HepG2 (cell line): ENCODE measurements around the gene PKM. TPM values are rescaled to one million over a fixed set of nuclear protein-coding genes. Genes with fewer than 3 reads are reported as not detected.

Experiments
- ARNTL ChIP-seq: sonication (generic); formaldehyde crosslinking; IDR thresholded peaks from 2 replicates; pipeline ENCODE4 v1.4.0; 2020; ENCODE audit warnings: mild to moderate bottlenecking, missing genetic modification reagents
- CENPT ChIP-seq: sonication (generic); formaldehyde crosslinking; IDR thresholded peaks from 2 replicates; pipeline ENCODE4 v1.8.0; 2022; ENCODE audit warnings: low read depth, mild to moderate bottlenecking, moderate library complexity, missing genetic modification reagents
- CHD4 ChIP-seq: fragments of 200-600 bp; sonication (generic); IDR thresholded peaks from 2 replicates; pipeline ENCODE4 v1.7.0; 2017; ENCODE audit warnings: mild to moderate bottlenecking, low read length, borderline replicate concordance
- CTCF ChIP-seq: sonication (generic); formaldehyde crosslinking; IDR thresholded peaks from 2 replicates; pipeline ENCODE4 v1.5.0; 2020; ENCODE audit warnings: mild to moderate bottlenecking, missing genetic modification reagents, moderate library complexity
- KDM5B ChIP-seq: sonication (generic); formaldehyde crosslinking; IDR thresholded peaks from 2 replicates; pipeline ENCODE4 v1.4.0; 2020; ENCODE audit warnings: missing genetic modification reagents, mild to moderate bottlenecking, borderline replicate concordance
- NCOA5 ChIP-seq: sonication (generic); formaldehyde crosslinking; IDR thresholded peaks from 2 replicates; pipeline ENCODE4 v1.4.0; 2020; ENCODE audit warnings: missing genetic modification reagents
- PPARG ChIP-seq: conservative IDR thresholded peaks from 2 replicates; pipeline ENCODE4 v1.6.1; 2016; ENCODE audit warnings: missing biosample characterization, missing genetic modification reagents
- RBM22 ChIP-seq: fragments of 200-400 bp; formaldehyde crosslinking; optimal IDR thresholded peaks from 2 replicates; pipeline ENCODE3; 2017; ENCODE audit warnings: mild to moderate bottlenecking, low read length, moderate library complexity
- RFX3 ChIP-seq: IDR thresholded peaks from 2 replicates; pipeline ENCODE4 v1.6.1; 2016; ENCODE audit warnings: missing biosample characterization, missing genetic modification reagents
- RNF219 ChIP-seq: sonication (generic); formaldehyde crosslinking; IDR thresholded peaks from 2 replicates; pipeline ENCODE4 v1.5.0; 2020; ENCODE audit warnings: mild to moderate bottlenecking, missing genetic modification reagents
- ZMYM3 ChIP-seq: sonication (generic); formaldehyde crosslinking; IDR thresholded peaks from 2 replicates; pipeline ENCODE4 v1.5.1; 2020; ENCODE audit warnings: mild to moderate bottlenecking, missing genetic modification reagents
- ZNF547 ChIP-seq: sonication (generic); formaldehyde crosslinking; IDR thresholded peaks from 2 replicates; pipeline ENCODE4 v1.5.1; 2020; ENCODE audit warnings: mild to moderate bottlenecking, missing genetic modification reagents
- ZNF678 ChIP-seq: sonication (generic); formaldehyde crosslinking; IDR thresholded peaks from 2 replicates; pipeline ENCODE4 v1.4.0; 2020; ENCODE audit warnings: mild to moderate bottlenecking, missing genetic modification reagents
- ZNF816 ChIP-seq: sonication (generic); formaldehyde crosslinking; IDR thresholded peaks from 2 replicates; pipeline ENCODE4 v1.8.0; 2022; ENCODE audit warnings: missing genetic modification reagents, mild to moderate bottlenecking, borderline replicate concordance
- ZSCAN9 ChIP-seq: IDR thresholded peaks from 2 replicates; pipeline ENCODE4 v1.6.1; 2016; ENCODE audit warnings: borderline replicate concordance
- polyA plus RNA-seq, 8 experiments: library from polyadenylated mRNA; depleted of rRNA in 3 of 8; stranded (reverse) in 7 of 8; unstranded in 1 of 8; fragments of >200 nt; fragmentation: Illumina TruSeq in 4 of 8; extraction: Trizol in 4 of 8; gene quantifications; 2 replicates each; pipeline versions ENCODE4 v1.2.1 to v1.2.3, GENCODE V29; 2011 to 2016; ENCODE audit warnings: low read depth in 4 of 8, missing spikeins in 1 of 8, mixed read lengths in 1 of 8; ENCODE audit not compliant: insufficient read depth in 1 of 8
- total RNA-seq, 5 experiments: library from RNA; depleted of rRNA; stranded (reverse); fragments of >200 nt; fragmentation: Illumina TruSeq; extraction: Trizol; gene quantifications; 2 replicates each; pipeline ENCODE4 v1.2.3, GENCODE V29; 2016; ENCODE audit warnings: low read depth in 1 of 5
- TF ChIP-seq, protein P1 (sequence below): sonication (generic); formaldehyde crosslinking; IDR thresholded peaks from 2 replicates; pipeline ENCODE4 v1.8.0; 2022; ENCODE audit warnings: missing genetic modification reagents, mild to moderate bottlenecking, borderline replicate concordance
- TF ChIP-seq, protein P2 (sequence below): sonication (generic); formaldehyde crosslinking; IDR thresholded peaks from 2 replicates; pipeline ENCODE4 v1.8.0; 2022; ENCODE audit warnings: mild to moderate bottlenecking, missing genetic modification reagents, moderate library complexity

Gene PKM
- total and polyA plus RNA-seq, 2 of the 13 experiments (the other 11 are each of a cell fraction or from before 2014, with no cell fraction given) = 488 to 780 TPM

- TF ChIP-seq, protein P1, sequence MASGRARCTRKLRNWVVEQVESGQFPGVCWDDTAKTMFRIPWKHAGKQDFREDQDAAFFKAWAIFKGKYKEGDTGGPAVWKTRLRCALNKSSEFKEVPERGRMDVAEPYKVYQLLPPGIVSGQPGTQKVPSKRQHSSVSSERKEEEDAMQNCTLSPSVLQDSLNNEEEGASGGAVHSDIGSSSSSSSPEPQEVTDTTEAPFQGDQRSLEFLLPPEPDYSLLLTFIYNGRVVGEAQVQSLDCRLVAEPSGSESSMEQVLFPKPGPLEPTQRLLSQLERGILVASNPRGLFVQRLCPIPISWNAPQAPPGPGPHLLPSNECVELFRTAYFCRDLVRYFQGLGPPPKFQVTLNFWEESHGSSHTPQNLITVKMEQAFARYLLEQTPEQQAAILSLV (CRISPR knock-in tag) = peak; percentile 59; the same call in 1 of the 2 replicates
- TF ChIP-seq ZNF678 (CRISPR knock-in tag) = no peak
- TF ChIP-seq, protein P2, sequence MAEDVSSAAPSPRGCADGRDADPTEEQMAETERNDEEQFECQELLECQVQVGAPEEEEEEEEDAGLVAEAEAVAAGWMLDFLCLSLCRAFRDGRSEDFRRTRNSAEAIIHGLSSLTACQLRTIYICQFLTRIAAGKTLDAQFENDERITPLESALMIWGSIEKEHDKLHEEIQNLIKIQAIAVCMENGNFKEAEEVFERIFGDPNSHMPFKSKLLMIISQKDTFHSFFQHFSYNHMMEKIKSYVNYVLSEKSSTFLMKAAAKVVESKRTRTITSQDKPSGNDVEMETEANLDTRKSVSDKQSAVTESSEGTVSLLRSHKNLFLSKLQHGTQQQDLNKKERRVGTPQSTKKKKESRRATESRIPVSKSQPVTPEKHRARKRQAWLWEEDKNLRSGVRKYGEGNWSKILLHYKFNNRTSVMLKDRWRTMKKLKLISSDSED (CRISPR knock-in tag) = no peak
- no peak for TF ChIP-seq RBM22
- TF ChIP-seq ZNF816 = no peak
- peak; percentile 41; the same call in 1 of the 2 replicates for TF ChIP-seq PPARG (CRISPR knock-in tag)
- TF ChIP-seq ZNF547 (CRISPR knock-in tag) = peak; percentile 96
- TF ChIP-seq ZMYM3 = no peak
- TF ChIP-seq ARNTL (CRISPR knock-in tag) = peak; percentile 88; the same call in 1 of the 2 replicates
- TF ChIP-seq CHD4 = no peak
- no peak for TF ChIP-seq RNF219 (CRISPR knock-in tag)
- 0 out of 2 replicates have a peak, but pooled peaks have one; percentile 48 for TF ChIP-seq CENPT (CRISPR knock-in tag)
- no peak for TF ChIP-seq NCOA5 (CRISPR knock-in tag)
- TF ChIP-seq RFX3 (CRISPR knock-in tag) = 0 out of 2 replicates have a peak, but pooled peaks have one; percentile 7
- TF ChIP-seq CTCF (CRISPR knock-in tag) = peak; percentile 21; the same call in 1 of the 2 replicates
- 0 out of 2 replicates have a peak, but pooled peaks have one; percentile 66 for TF ChIP-seq ZSCAN9 (CRISPR knock-in tag)
- peak; percentile 86; the same call in 1 of the 2 replicates for TF ChIP-seq KDM5B
Measured at GRCh38 chr15:72231066-72231832, at the start of gene PKM (continued).
